Neuronal stem cell (in vitro differentiated cells): ENCODE results near the gene PPY.

Experiments used
- DNase-seq: peaks from one replicate; pipeline ENCODE4 v3.0.0-alpha.2; 2013; ENCODE audit warnings: low spot score
- H2AFZ ChIP-seq: one replicate; pipeline ENCODE4 v1.6.1; 2013; ENCODE audit warnings: mild to moderate bottlenecking, low read length, inconsistent platforms
- H2AK5ac ChIP-seq: 2 replicates; pipeline ENCODE4 v1.6.1; 2013; ENCODE audit warnings: low read depth, mild to moderate bottlenecking, inconsistent platforms, low read length, moderate library complexity, mixed read lengths
- H2BK120ac ChIP-seq: 2 replicates; pipeline ENCODE4 v1.6.1; 2013; ENCODE audit warnings: low read depth, mild to moderate bottlenecking, inconsistent platforms, low read length, moderate library complexity, mixed read lengths
- H2BK12ac ChIP-seq: one replicate; pipeline ENCODE4 v1.6.1; 2013; ENCODE audit warnings: low read length, inconsistent platforms
- H2BK15ac ChIP-seq: 2 replicates; pipeline ENCODE4 v1.6.1; 2013; ENCODE audit warnings: mild to moderate bottlenecking, low read length, inconsistent platforms, mixed read lengths
- H2BK5ac ChIP-seq: one replicate; pipeline ENCODE4 v1.6.1; 2013; ENCODE audit warnings: inconsistent platforms, mild to moderate bottlenecking, low read length, moderate library complexity
- H3K14ac ChIP-seq: one replicate; pipeline ENCODE4 v1.6.1; 2013; ENCODE audit warnings: low read length, inconsistent platforms
- H3K18ac ChIP-seq: 2 replicates; pipeline ENCODE4 v1.6.1; 2013; ENCODE audit warnings: low read length, inconsistent platforms
- H3K23ac ChIP-seq: 2 replicates; pipeline ENCODE4 v1.6.1; 2013; ENCODE audit warnings: low read depth, mild to moderate bottlenecking, mixed read lengths, low read length, inconsistent platforms; ENCODE audit not compliant: poor library complexity
- H3K27ac ChIP-seq: replicated peaks from 3 replicates; pipeline ENCODE4 v1.5.1; 2013; ENCODE audit warnings: low read length, inconsistent platforms
- H3K27me3 ChIP-seq, 3 experiments: 2 replicates each; pipeline ENCODE4 v1.6.1; 2013; ENCODE audit warnings: low read length in 3 of 3, mild to moderate bottlenecking in 2 of 3, inconsistent platforms in 1 of 3, low read depth in 1 of 3, mixed read lengths in 1 of 3, moderate library complexity in 1 of 3; ENCODE audit not compliant: control insufficient read depth in 3 of 3, insufficient read depth in 3 of 3
- H3K36me3 ChIP-seq, 2 donors: replicated peaks in 1 of 2; 2 replicates each; pipeline ENCODE4 v1.6.1; 2013; ENCODE audit warnings: low read length in 2 of 2; ENCODE audit not compliant: control insufficient read depth in 2 of 2, insufficient read depth in 2 of 2
- H3K4ac ChIP-seq: 2 replicates; pipeline ENCODE4 v1.6.1; 2013; ENCODE audit warnings: inconsistent platforms, mild to moderate bottlenecking, low read length, moderate library complexity
- H3K4me1 ChIP-seq, 2 donors: 1 replicate in 1 of 2; 2 replicates in 1 of 2; pipeline ENCODE4 v1.6.1; 2013; ENCODE audit warnings: low read length in 2 of 2, low read depth in 1 of 2; ENCODE audit not compliant: control insufficient read depth in 2 of 2, insufficient read depth in 1 of 2
- H3K4me2 ChIP-seq: one replicate; pipeline ENCODE4 v1.6.1; 2013; ENCODE audit warnings: mild to moderate bottlenecking, low read length, inconsistent platforms; ENCODE audit not compliant: insufficient read depth, poor library complexity, severe bottlenecking
- H3K4me3 ChIP-seq, 2 donors: 2 replicates each; pipeline ENCODE4 v1.5.1; 2013; ENCODE audit warnings: low read length in 2 of 2, mild to moderate bottlenecking in 2 of 2, inconsistent platforms in 1 of 2, moderate library complexity in 1 of 2
- H3K79me1 ChIP-seq: one replicate; pipeline ENCODE4 v1.6.1; 2013; ENCODE audit warnings: low read depth, mild to moderate bottlenecking, inconsistent platforms, low read length, moderate library complexity
- H3K9ac ChIP-seq: one replicate; pipeline ENCODE4 v1.6.1; 2013; ENCODE audit warnings: mild to moderate bottlenecking, low read depth, low read length, inconsistent platforms; ENCODE audit not compliant: poor library complexity
- H3K9me3 ChIP-seq, 2 donors: replicated peaks in 1 of 2; 2 replicates each; pipeline versions ENCODE3 to v1.6.1; 2013; ENCODE audit warnings: low read length in 2 of 2, mild to moderate bottlenecking in 2 of 2, inconsistent platforms in 1 of 2, low read depth in 1 of 2, mixed read lengths in 1 of 2, moderate library complexity in 1 of 2; ENCODE audit not compliant: control insufficient read depth in 2 of 2, insufficient read depth in 1 of 2
- H4K8ac ChIP-seq: one replicate; pipeline ENCODE4 v1.6.1; 2013; ENCODE audit warnings: low read depth, mild to moderate bottlenecking, inconsistent platforms, low read length, moderate library complexity
- H4K91ac ChIP-seq: one replicate; pipeline ENCODE4 v1.6.1; 2013; ENCODE audit warnings: low read length, low read depth, mild to moderate bottlenecking, inconsistent platforms; ENCODE audit not compliant: poor library complexity
- WGBS, 2 donors: extraction: QIAGEN DNeasy Blood & Tissue Kit; methylation state at CpG; one replicate each; pipeline ENCODE4 v1.1.7; 2013; ENCODE audit warnings: missing lambda C conversion rate in 2 of 2, mixed read lengths in 1 of 2; ENCODE audit not compliant: insufficient read length in 2 of 2, insufficient replicate concordance in 1 of 2; ENCODE audit errors: extremely low coverage in 2 of 2; 5-methylcytosine and 5-hydroxymethylcytosine counted together

The PPY gene

DNA sequence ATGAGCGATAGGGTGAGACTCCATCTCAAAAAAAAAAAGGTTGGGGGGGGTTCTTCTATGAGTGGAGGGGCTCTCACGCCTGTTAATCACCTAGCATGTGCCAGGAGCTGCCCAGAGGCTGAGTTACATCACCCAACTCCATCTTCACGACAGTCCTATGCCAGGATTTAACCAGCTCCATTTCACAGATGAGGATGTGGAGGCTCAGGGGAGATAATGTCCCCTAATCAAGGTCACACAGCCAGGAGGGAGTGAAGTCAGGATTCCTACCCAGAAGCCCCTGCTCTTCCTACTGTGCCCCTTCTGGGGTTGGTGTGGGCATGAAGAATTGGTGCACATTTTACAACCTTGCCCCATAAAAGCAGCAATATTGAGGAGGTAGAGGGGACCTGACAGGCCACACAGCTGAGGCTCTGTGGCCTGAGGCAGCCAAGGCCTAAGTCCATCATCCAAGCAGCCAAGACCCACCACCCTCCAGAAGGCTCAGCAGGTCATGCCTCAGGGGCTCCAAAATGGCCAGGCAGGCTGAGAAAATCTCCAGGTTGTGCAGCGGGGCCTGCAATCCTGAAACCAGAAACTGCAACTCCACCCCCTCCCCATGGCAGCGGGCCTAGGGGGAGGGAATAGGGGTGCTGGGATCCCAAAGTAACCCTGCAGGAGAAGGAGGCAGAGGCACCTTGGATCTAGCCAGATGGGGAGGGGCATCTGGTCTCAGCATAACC, 6.9 kb downstream of the PPY start:
- Histone ChIP-seq H2BK15ac (peak overlapping the region; percentile 62), H3K9ac (peak overlapping the region; percentile 30)
- DNase-seq: no peak

DNA sequence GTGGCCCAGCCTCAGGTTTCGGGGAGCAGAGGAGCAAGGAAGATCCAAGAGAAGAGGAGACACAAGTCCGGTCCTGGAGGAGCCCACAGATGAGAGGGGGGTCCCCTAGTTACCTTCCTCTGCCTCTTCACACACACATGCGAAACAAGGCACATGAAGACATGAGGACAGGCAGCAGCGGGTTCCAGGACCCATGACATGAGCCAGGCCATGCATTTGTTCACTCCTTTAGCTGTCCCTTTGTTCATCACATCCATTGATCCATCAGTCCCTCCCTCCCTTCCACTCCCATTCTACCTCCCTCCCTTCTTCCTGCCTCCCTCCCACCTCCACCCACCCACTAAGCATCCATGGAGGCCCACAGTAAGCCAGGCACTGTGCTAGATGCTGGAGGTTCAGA, 9.4 kb downstream of the PPY start:
- Histone ChIP-seq H3K9ac (no peak overlapping the region), H2BK5ac (peak overlapping the region; percentile 59), H4K91ac (no peak overlapping the region), H2BK15ac (peak overlapping the region; percentile 62), H2BK12ac (no peak overlapping the region), H2BK120ac (no peak overlapping the region), H3K14ac (no peak overlapping the region), H3K79me1 (no peaks in the 10 kb centered on the region), H3K9me3 (no peaks in the 10 kb centered on the region), H2AFZ (no peak overlapping the region), H3K27me3 (peaks cover 0 to 44% (median 5%) of the 10 kb centered on the region in 3 experiments), H3K4me1 (peaks cover 0 to 9% of the 10 kb centered on the region in 2 donors), H3K4me3 (no peak overlapping the region), H3K4ac (peak overlapping the region; percentile 17), H2AK5ac (peak overlapping the region; percentile 73), H3K27ac (no peak overlapping the region), H3K36me3 (no peaks in the 10 kb centered on the region), H4K8ac (no peak overlapping the region), H3K23ac (peak overlapping the region; percentile 44), H3K18ac (peak overlapping the region; percentile 45), H3K4me2 (no peak overlapping the region)
- no peak for DNase-seq
- WGBS, 2 donors: no CpG with 5 or more reads among the region's 4 CpGs

More for the DNA sequence above, 6.9 kb downstream of the PPY start:
- no peak overlapping the region for H3K4me2 ChIP-seq
- peaks cover 0 to 38% (median 0%) of the 10 kb centered on the region in 3 experiments for H3K27me3 ChIP-seq
- H3K4ac ChIP-seq: peak overlapping the region; percentile 2
- H3K14ac ChIP-seq: peak overlapping the region; percentile 31
- no CpG with 5 or more reads among the region's 5 CpGs for WGBS, 2 donors
- no peak overlapping the region for H2BK120ac ChIP-seq
- peak overlapping the region; percentile 68 for H3K18ac ChIP-seq
- no peaks in the 10 kb centered on the region for H3K9me3 ChIP-seq
- no peak overlapping the region for H3K27ac ChIP-seq
- H3K79me1 ChIP-seq: no peaks in the 10 kb centered on the region
- H2AFZ ChIP-seq: peak overlapping the region; percentile 35
- no peak overlapping the region for H3K23ac ChIP-seq
- H2BK5ac ChIP-seq: no peak overlapping the region
- peak overlapping the region; percentile 77 for H2AK5ac ChIP-seq
- no peaks in the 10 kb centered on the region for H3K36me3 ChIP-seq
- no peak overlapping the region for H4K8ac ChIP-seq
- peaks cover 0 to 9% of the 10 kb centered on the region in 2 donors for H3K4me1 ChIP-seq
- H2BK12ac ChIP-seq: no peak overlapping the region
- no peak overlapping the region for H4K91ac ChIP-seq
- no peak overlapping the region for H3K4me3 ChIP-seq

- peak overlapping the region; percentile 73 for H2AK5ac ChIP-seq
- H2AFZ ChIP-seq: no peak overlapping the region
- H3K9me3 ChIP-seq: no peaks in the 10 kb centered on the region
- no peak overlapping the region for H3K4me3 ChIP-seq
- H3K4ac ChIP-seq: no peak overlapping the region
- H3K18ac ChIP-seq: peak overlapping the region; percentile 11
- H3K14ac ChIP-seq: no peak overlapping the region
- DNase-seq: no peak
- H3K4me1 ChIP-seq: peaks cover 0 to 7% of the 10 kb centered on the region in 2 donors
- H2BK5ac ChIP-seq: no peak overlapping the region
- H2BK120ac ChIP-seq: no peak overlapping the region
- no peak overlapping the region for H3K9ac ChIP-seq
- no peaks in the 10 kb centered on the region for H3K79me1 ChIP-seq
- H3K23ac ChIP-seq: peak overlapping the region; percentile 44
- H3K27me3 ChIP-seq: peaks cover 0 to 45% (median 7%) of the 10 kb centered on the region in 3 experiments
- H4K91ac ChIP-seq: no peak overlapping the region
- H2BK15ac ChIP-seq: peak overlapping the region; percentile 62
- H3K4me2 ChIP-seq: no peak overlapping the region
- H3K36me3 ChIP-seq: no peaks in the 10 kb centered on the region
- H2BK12ac ChIP-seq: peak overlapping the region; percentile 52
- H4K8ac ChIP-seq: peak overlapping the region; percentile 58
- WGBS, 2 donors: no CpG with 5 or more reads among the region's 10 CpGs
- H3K27ac ChIP-seq: no peak overlapping the region
Measured at GRCh38 chr17:43932357-43932756, 9.9 kb downstream of the PPY start.

DNA sequence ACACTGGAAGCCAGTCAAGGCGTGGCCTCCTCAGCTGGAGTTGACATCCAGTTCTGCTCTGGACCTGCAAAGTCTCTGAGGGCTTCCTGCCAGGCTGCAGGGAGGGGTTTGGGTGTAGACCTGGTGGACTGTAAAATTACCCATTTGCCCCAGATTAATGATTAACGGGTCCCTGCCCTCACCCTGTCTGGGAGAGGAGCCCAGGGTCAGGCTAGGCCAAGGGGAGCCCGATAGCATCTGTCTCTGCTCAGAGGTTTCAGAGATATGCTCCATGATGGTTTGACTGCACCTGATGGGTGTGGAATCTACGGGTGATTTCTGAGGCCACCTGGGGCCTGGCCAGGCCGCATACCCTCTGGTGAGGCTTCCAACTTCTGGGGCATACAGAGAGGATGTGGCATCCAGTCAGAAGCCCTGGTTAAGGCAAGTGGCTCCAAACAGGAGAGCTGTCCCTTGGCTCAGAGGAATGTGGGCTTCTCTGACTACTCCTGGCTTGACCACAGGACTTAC, 11.2 kb downstream of the PPY start:
- no peaks in the 10 kb centered on the region for H3K9me3 ChIP-seq
- H2BK12ac ChIP-seq: no peak overlapping the region
- H3K4me2 ChIP-seq: no peak overlapping the region
- DNase-seq: no peak
- no peaks in the 10 kb centered on the region for H3K36me3 ChIP-seq
- no peaks in the 10 kb centered on the region for H3K79me1 ChIP-seq
- no CpG with 5 or more reads among the region's 5 CpGs for WGBS, 2 donors
- H4K91ac ChIP-seq: no peak overlapping the region
- no peak overlapping the region for H3K14ac ChIP-seq
- H2AK5ac ChIP-seq: no peak overlapping the region
- no peak overlapping the region for H2BK15ac ChIP-seq
- no peak overlapping the region for H3K27ac ChIP-seq
- H3K27me3 ChIP-seq: peaks cover 0 to 44% (median 14%) of the 10 kb centered on the region in 3 experiments
- no peak overlapping the region for H3K18ac ChIP-seq
- H3K4me3 ChIP-seq: no peak overlapping the region
- H3K4me1 ChIP-seq: peaks cover 0 to 12% of the 10 kb centered on the region in 2 donors
- H2BK5ac ChIP-seq: no peak overlapping the region
- H3K9ac ChIP-seq: no peak overlapping the region
- H2BK120ac ChIP-seq: no peak overlapping the region
- no peak overlapping the region for H3K23ac ChIP-seq
- no peak overlapping the region for H3K4ac ChIP-seq
- no peak overlapping the region for H2AFZ ChIP-seq
- no peak overlapping the region for H4K8ac ChIP-seq
